Tibial artery (tissue), 4 donors: ENCODE data around the gene CLDN4.

Experiments used
- DNase-seq, 2 donors: peaks; one replicate each; pipeline ENCODE4 v3.0.0-alpha.2; 2019
- H3K27ac ChIP-seq, 2 donors: fragments of 200-600 bp; sonication (generic) in 1 of 2; 1 replicate in 1 of 2; 2 replicates in 1 of 2; pipeline ENCODE4 v1.5.1; 2018 to 2019; ENCODE audit warnings: mild to moderate bottlenecking in 1 of 2
- H3K27me3 ChIP-seq, 2 donors: fragments of 200-600 bp; sonication (generic) in 1 of 2; one replicate each; pipeline versions ENCODE4 v1.5.1 to v1.6.0; 2016 to 2019
- H3K36me3 ChIP-seq, 3 donors: fragments of 200-600 bp; sonication (generic) in 2 of 3; one replicate each; pipeline ENCODE4 v1.5.1; 2016 to 2019; ENCODE audit warnings: mild to moderate bottlenecking in 2 of 3
- H3K4me1 ChIP-seq, 4 donors: fragments of 200-600 bp; sonication (generic) in 2 of 4; 1 replicate in 3 of 4; 2 replicates in 1 of 4; pipeline ENCODE4 v1.5.1; 2016 to 2019
- H3K4me3 ChIP-seq, 2 donors: fragments of 200-600 bp; sonication (generic) in 1 of 2; 1 replicate in 1 of 2; 2 replicates in 1 of 2; pipeline ENCODE4 v1.5.1; 2018 to 2019; ENCODE audit warnings: mild to moderate bottlenecking in 2 of 2
- H3K9me3 ChIP-seq, 3 donors: fragments of 200-600 bp; sonication (generic) in 1 of 3; one replicate each; pipeline ENCODE4 v1.5.1; 2016 to 2019
- CTCF ChIP-seq, 2 experiments: fragments of 200-600 bp in 1 of 2; fragments of 450-650 bp in 1 of 2; IDR thresholded peaks; one replicate each; pipeline ENCODE4 v1.5.1; 2017 to 2019; ENCODE audit warnings: antibody characterized with exemption in 2 of 2, mild to moderate bottlenecking in 1 of 2, moderate library complexity in 1 of 2
- intact Hi-C: fragments of 100-400 bp; cut with DNase I; formaldehyde crosslinking; loops from one replicate; pipeline ENCODE4 v1.15.0; 2023; ENCODE audit warnings: low total_unique reads

The CLDN4 gene

GRCh38 chr7:73879977-73880681, 49.3 kb downstream of the CLDN4 start:
- TF ChIP-seq CTCF (IDR thresholded peaks at IDR 0.05): no peak
- H3K36me3 ChIP-seq: no peaks in the 10 kb centered on the region
- H3K4me3 ChIP-seq: peak overlapping the region in 1 of 2 donors; percentile 3
- H3K4me1 ChIP-seq: peaks cover 0 to 59% (median 38%) of the 10 kb centered on the region in 4 donors
- intact Hi-C loops: no loop called here
- DNase-seq: peak; percentile 85 to 94
- H3K27me3 ChIP-seq: no peaks in the 10 kb centered on the region
- H3K27ac ChIP-seq: peak overlapping the region; percentile 78 to 82
- no peaks in the 10 kb centered on the region for H3K9me3 ChIP-seq

GRCh38 chr7:73880755-73881328, 50.0 kb downstream of the CLDN4 start:
- Histone ChIP-seq H3K36me3 (no peaks in the 10 kb centered on the region), H3K27me3 (no peaks in the 10 kb centered on the region), H3K27ac (peak overlapping the region; percentile 78 to 82), H3K4me1 (peaks cover 0 to 66% (median 42%) of the 10 kb centered on the region in 4 donors), H3K9me3 (no peaks in the 10 kb centered on the region), H3K4me3 (peak overlapping the region in 1 of 2 donors; percentile 3)
- TF ChIP-seq CTCF (IDR thresholded peaks at IDR 0.05): no peak
- DNase-seq: no peak
- intact Hi-C loops: no loop called here

DNA sequence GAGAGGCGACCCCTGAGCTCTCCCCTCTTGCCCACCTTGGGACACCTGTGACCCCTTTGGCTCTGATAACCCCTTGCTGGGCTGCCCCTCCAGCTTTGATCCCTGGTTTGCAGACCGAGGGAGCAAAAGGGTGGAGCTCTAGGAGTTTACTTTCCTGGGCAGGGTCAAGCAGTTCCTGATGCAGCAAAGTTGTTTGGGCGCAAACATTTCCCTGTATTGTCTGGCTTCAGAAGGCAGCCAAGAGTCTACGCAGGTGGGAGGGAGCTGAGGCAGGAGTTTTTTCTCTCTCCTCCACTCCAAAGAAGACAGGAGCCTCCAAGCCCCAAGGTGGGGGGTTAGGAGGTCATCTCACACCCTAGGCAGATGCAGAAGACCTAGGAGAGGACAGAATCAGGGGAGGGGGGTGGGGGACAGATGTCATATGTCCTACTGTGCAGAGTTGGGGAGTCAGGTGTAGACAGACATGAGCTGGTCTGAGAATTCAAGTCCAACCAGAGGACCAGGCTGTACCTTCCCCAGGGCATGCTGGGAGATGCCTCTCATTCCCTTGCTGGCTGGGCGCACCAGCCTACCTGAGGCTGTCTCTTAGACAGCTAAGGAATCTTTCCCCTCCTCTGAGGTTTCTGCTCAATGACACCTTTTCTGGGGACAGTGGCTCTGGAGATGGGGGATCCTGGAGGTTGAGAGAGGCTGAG, 50.7 kb downstream of the CLDN4 start:
- no peaks in the 10 kb centered on the region for H3K36me3 ChIP-seq
- H3K27me3 ChIP-seq: no peaks in the 10 kb centered on the region
- peak overlapping the region; percentile 78 to 82 for H3K27ac ChIP-seq
- TF ChIP-seq CTCF (IDR thresholded peaks at IDR 0.05): no peak
- H3K9me3 ChIP-seq: no peaks in the 10 kb centered on the region
- no peak overlapping the region for H3K4me3 ChIP-seq
- H3K4me1 ChIP-seq: peaks cover 0 to 73% (median 49%) of the 10 kb centered on the region in 4 donors
- DNase-seq: no peak
- intact Hi-C loops: no loop called here

GRCh38 chr7:73882047-73882402, 51.2 kb downstream of the CLDN4 start:
- Histone ChIP-seq H3K36me3 (no peaks in the 10 kb centered on the region), H3K27me3 (no peaks in the 10 kb centered on the region), H3K9me3 (no peaks in the 10 kb centered on the region), H3K4me3 (no peak overlapping the region), H3K4me1 (peaks cover 3 to 76% (median 53%) of the 10 kb centered on the region in 4 donors), H3K27ac (peak overlapping the region; percentile 78 to 82)
- no peak for TF ChIP-seq CTCF (IDR thresholded peaks at IDR 0.05)
- DNase-seq: no peak
- intact Hi-C loops: no loop called here
